ENCODE data around the gene ECE2.
"Not testable (repeated sequence)": the region's sequence is repeated elsewhere in the genome, so short reads cannot be mapped to it uniquely, and the experiment has no call there.

Gene ECE2

GRCh38 chr3:184325715-184326369 is 50.0 kb downstream of the ECE2 start:
- DNase-seq: no peak
- in situ Hi-C loops (cut with MboI; ENCODE audit: low pct_unique_long_range_greater_than_20kb, low sequenced_read_pairs): no loop called here

- in situ Hi-C loops (cut with MboI; ENCODE audit: low pct_unique_long_range_greater_than_20kb, low sequenced_read_pairs): no loop called here
- no peak for DNase-seq
These were observed 51.3 kb downstream of the ECE2 start for GRCh38 chr3:184327171-184327570.

- no peak for DNase-seq
- in situ Hi-C loops (cut with MboI; ENCODE audit: low pct_unique_long_range_greater_than_20kb, low sequenced_read_pairs): no loop called here
These were observed 52.7 kb downstream of the ECE2 start for GRCh38 chr3:184328516-184328915.

- DNase-seq: no peak
- in situ Hi-C loops (cut with MboI; ENCODE audit: low pct_unique_long_range_greater_than_20kb, low sequenced_read_pairs): no loop called here
These were observed 56.7 kb downstream of the ECE2 start for GRCh38 chr3:184332370-184333090.

- in situ Hi-C loops (cut with MboI; ENCODE audit: low pct_unique_long_range_greater_than_20kb, low sequenced_read_pairs): no loop called here
- no peak for DNase-seq
These were observed 57.4 kb downstream of the ECE2 start for GRCh38 chr3:184333190-184333589.

- DNase-seq: no peak
- in situ Hi-C loops (cut with MboI; ENCODE audit: low pct_unique_long_range_greater_than_20kb, low sequenced_read_pairs): no loop called here
These were observed 57.9 kb downstream of the ECE2 start for GRCh38 chr3:184333700-184334099.

GRCh38 chr3:184334470-184335158 is 58.8 kb downstream of the ECE2 start:
- no peak for DNase-seq
- in situ Hi-C loops (cut with MboI; ENCODE audit: low pct_unique_long_range_greater_than_20kb, low sequenced_read_pairs): no loop called here

- no peak for DNase-seq
- in situ Hi-C loops (cut with MboI; ENCODE audit: low pct_unique_long_range_greater_than_20kb, low sequenced_read_pairs): no loop called here
These were observed 59.5 kb downstream of the ECE2 start for GRCh38 chr3:184335291-184335660.

- in situ Hi-C loops (cut with MboI; ENCODE audit: low pct_unique_long_range_greater_than_20kb, low sequenced_read_pairs): no loop called here
- no peak for DNase-seq
These were observed 60.1 kb downstream of the ECE2 start for GRCh38 chr3:184335661-184336546.

GRCh38 chr3:184336547-184337398 is 61.0 kb downstream of the ECE2 start:
- DNase-seq: no peak
- in situ Hi-C loops (cut with MboI; ENCODE audit: low pct_unique_long_range_greater_than_20kb, low sequenced_read_pairs): no loop called here

- no peak for DNase-seq
- in situ Hi-C loops (cut with MboI; ENCODE audit: low pct_unique_long_range_greater_than_20kb, low sequenced_read_pairs): no loop called here
These were observed 61.5 kb downstream of the ECE2 start, which contains the start of gene FAM131A for GRCh38 chr3:184337399-184337714. TSS of gene FAM131A (plus strand) at chr3:184337600. CDS start at chr3:184337631, 31 bp downstream.

GRCh38 chr3:184337981-184338380 is 62.2 kb downstream of the ECE2 start:
- no peak for DNase-seq
- in situ Hi-C loops (cut with MboI; ENCODE audit: low pct_unique_long_range_greater_than_20kb, low sequenced_read_pairs): no loop called here

- no peak for DNase-seq
- in situ Hi-C loops (cut with MboI; ENCODE audit: low pct_unique_long_range_greater_than_20kb, low sequenced_read_pairs): no loop called here
These were observed 62.7 kb downstream of the ECE2 start for GRCh38 chr3:184338511-184338945.

- DNase-seq: no peak
- in situ Hi-C loops (cut with MboI; ENCODE audit: low pct_unique_long_range_greater_than_20kb, low sequenced_read_pairs): no loop called here
These were observed 63.2 kb downstream of the ECE2 start for GRCh38 chr3:184339001-184339400.

GRCh38 chr3:184339451-184340135 is 63.8 kb downstream of the ECE2 start:
- in situ Hi-C loops (cut with MboI; ENCODE audit: low pct_unique_long_range_greater_than_20kb, low sequenced_read_pairs); DNase-seq: not testable (repeated sequence)

- in situ Hi-C loops (cut with MboI; ENCODE audit: low pct_unique_long_range_greater_than_20kb, low sequenced_read_pairs): no loop called here
- no peak for DNase-seq
These were observed 66.1 kb downstream of the ECE2 start for GRCh38 chr3:184341925-184342324.

Measured in KBM-7 (cell line).